SHP77 (cell line): Measurements from ENCODE around the gene RNF214.
"Not testable (repeated sequence)": the region's sequence is repeated elsewhere in the genome, so short reads cannot be mapped to it uniquely, and the experiment has no call there.

Source experiments
- DNase-seq, 2 experiments: peaks; one replicate each; lab custom pipeline; 2025; lab: John Stamatoyannopoulos, UW

Gene RNF214

DNA sequence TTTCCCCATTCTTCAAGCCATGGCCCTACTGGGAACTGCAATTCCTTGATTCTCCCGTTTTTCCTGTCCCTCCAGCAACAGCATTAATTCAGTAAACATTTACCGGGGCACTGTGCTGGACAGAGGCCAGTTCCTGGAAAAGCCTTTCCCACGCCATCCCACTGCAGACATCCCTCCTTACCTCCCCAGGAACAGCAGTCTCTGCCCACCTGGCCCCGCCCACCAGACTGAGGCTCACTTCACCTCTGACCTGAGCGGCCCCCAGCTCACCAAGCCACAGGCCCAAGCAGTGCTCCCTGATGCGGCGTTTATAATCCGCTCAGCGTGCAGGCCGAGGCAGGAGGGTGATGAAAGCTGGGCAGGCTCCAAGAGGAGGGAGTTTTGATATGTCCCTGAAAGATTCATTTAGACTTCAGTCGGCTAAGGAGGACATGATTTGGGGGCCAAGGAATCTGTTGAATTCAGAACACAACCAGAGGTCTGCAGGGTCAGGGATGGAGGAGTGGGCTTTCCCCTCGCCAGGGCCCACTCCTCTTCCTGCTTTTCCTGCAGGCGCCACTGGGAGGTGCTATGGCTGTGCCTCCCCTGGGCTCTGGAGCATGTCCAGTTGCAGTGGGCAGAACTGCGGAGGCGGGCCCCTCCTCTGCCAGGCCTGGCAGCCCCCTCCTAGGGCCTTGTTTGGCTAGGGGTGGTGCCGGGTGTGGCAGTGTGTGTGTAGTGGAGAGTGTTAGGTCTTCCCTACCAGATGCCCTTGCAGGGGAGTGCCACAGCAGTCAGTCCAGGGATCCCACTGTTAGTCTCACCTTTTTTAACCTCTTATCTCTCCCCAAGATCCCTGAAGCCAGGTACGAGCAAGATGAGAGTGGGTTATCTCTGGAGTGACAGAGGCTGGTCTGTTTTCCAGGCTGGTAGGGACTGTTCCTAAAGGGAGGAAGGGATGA, 34.7 kb upstream of the RNF214 start:
- no peak for DNase-seq

DNA sequence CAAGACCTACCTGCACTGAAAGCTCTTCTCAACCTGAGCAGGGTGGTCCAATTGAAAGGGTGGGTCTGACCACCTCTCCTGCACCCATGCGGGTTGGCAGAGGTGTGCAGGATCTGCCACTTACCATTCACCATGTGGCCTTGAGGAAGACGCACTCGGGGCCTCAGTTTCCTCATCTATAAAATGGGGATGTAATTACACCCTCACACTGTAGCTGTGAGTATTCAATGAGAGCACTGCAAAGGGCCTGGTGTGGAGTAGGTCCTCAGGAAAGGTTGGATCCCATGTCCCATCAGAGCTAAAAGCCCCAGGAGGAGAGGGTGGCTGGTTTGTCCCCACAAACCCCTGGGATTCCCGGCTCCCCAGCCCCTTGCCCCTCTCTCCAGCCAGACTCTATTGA, 33.9 kb upstream of the RNF214 start:
- DNase-seq, result no peak

DNA sequence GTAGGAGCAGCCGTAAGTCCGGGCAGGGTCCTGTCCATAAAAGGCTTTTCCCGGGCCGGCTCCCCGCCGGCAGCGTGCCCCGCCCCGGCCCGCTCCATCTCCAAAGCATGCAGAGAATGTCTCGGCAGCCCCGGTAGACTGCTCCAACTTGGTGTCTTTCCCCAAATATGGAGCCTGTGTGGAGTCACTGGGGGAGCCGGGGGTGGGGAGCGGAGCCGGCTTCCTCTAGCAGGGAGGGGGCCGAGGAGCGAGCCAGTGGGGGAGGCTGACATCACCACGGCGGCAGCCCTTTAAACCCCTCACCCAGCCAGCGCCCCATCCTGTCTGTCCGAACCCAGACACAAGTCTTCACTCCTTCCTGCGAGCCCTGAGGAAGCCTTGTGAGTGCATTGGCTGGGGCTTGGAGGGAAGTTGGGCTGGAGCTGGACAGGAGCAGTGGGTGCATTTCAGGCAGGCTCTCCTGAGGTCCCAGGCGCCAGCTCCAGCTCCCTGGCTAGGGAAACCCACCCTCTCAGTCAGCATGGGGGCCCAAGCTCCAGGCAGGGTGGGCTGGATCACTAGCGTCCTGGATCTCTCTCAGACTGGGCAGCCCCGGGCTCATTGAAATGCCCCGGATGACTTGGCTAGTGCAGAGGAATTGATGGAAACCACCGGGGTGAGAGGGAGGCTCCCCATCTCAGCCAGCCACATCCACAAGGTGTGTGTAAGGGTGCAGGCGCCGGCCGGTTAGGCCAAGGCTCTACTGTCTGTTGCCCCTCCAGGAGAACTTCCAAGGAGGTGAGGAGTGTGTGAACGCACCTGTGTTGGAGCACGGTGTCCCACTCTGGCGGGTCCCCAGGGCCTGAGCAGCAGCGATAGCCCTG, 33.2 kb upstream of the RNF214 start, which contains the start of gene TAGLN:
Gene TAGLN (plus strand): TSS at position 318 of the 863 bp plus-strand sequence. CDS start 3,644 bp downstream, outside the sequence.
- DNase-seq, result no peak

DNA sequence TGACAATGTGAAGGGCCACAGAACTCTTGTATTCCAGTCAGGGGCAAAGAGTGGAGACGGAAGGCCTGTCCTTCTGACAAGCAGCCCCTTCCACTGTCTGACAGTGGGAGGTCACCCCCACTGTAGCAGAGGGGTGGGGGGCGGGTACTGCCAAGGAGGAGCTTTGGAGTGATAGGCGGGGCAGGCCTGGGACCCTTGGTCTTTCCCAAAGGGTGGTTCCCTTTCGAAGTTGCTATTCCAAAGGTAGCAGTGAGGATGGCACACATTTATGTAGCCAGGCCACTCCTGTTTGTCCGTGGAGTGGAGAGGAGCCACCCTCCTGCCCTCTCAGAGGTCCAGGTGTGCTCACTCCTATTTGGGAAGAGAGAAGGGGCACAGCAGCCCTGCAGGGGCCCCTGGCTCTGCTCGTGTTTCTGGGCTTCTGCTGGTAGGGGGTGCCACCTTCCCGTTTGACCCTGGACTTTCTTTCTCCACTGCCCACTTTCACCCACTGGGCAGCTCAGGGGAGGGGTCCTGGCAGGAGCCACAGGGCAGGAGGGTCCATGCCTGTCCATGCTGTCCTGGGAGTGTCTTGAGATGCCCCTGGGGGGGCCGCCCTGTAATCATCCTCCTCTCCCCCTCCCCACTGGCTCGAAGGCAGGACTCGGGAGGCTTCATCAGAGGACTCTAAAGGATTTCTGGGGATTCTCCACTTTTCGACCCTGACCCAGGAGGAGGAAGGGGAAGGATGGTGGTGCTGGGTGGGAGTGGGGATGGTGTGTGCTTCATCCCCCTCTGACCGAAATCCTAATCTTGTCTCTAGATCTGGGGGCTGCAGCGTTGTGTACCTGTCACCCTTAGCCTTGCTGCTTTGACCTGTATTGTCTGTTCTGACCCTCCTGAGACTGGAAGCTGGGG, 32.3 kb upstream of the RNF214 start:
- no peak for DNase-seq

DNA sequence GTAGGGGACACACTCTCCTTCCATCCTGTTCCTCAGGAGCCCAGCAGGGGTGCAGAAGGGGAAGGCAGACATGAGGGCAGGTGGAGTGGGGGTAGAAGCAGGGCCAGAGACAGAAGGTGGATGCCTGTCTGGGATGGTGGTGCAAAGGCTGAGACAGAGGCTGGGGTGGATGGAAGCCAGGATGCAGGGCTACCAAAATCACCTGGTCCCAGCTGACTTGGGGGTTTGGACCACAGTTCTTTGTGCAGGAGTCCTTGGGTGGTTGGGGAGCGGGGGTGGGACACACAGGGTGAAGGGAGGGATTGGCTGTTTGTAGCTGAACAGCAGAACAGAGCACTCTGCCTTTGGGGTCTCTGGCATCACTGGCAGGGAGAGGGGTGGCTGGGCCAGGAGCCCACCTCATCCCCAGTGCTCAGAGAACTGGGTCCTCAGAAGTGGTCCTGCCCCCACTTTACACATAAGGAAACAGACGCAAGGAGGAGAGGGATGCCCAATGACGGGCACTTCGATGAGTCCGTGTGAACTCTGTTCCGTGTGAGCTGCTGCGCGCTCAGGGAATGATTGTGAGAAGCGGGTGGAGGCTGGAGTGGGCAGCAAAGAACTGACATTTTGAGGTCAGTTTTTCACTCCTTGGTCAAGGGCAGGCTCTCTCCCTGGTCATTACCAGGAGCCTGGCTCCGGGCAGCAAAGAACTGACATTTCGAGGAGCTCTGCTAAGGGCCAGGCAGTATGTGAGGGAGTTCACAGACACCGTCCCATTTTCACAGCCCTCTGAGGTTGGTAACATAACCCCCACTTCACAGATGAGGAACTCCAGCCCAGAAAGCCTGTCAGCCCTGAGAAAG, 31.4 kb upstream of the RNF214 start:
- no peak for DNase-seq

DNA sequence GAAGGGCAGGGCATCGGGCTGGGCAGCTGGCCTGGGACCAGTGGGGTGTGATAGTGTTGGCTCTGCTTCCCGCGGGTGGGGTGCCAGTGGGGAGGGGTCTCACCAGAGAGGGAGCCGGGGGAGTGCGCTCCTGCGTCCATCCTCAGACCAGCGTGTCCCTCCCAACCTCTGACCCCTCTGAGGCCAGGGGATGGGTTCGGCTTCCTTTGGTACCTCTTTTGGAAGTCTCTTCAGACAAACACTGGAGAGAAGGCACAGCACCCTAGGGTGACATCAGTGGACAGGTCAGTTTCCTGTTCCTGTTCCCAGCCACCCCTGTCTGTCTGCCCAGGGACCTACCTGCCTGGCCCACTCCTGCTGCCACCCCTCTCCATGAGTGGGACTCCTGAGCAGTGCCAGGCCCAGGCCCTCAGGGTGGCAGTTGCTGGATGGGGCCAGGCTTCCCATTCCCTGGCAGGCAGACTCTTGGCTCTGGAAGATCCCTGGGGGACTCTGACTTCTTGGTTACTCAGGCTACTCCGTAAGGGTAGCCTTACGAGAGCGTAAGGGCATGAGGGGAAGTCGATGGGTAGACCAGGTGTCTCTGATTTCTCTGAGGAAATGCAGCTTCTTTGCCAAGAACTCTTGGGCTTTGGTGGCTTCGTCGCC, 30.7 kb upstream of the RNF214 start:
- no peak for DNase-seq

DNA sequence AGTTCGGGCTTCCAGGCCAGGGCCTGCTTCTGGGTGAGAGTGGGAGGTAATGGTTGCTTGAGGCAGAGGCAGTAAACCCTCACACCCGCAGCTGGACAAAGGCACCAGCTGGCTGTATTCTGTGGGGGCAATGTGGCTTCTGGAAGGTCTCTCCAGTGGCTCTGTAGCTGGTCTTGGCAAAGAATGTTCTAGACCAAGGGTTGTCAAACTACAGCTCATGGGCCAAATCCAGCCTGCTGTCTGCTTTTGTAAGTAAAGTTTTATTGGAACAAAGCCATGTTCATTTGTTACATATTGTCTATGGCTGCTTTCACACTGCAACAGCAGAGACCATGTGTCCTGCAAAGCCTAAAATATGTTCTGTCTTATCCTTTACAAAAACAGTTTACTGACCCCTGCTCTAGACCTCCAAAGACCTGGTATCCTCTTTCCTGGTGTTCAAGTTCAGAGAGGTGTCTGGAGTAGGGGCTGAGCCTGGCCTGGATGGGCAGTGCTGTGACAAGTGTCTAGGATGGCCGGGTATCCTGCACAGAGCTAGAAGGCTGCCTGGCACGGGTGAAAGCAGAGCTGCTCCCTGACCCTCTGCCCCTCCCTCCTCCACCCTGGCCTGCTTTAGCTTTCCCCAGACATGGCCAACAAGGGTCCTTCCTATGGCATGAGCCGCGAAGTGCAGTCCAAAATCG, 29.9 kb upstream of the RNF214 start:
- DNase-seq, result no peak

DNA sequence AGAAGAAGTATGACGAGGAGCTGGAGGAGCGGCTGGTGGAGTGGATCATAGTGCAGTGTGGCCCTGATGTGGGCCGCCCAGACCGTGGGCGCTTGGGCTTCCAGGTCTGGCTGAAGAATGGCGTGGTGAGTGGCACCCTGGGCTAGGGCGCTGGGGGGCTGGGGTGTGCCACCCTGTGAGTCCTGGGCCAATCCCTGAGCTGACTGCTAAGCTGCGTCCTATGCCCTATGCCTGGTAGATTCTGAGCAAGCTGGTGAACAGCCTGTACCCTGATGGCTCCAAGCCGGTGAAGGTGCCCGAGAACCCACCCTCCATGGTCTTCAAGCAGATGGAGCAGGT, 29.4 kb upstream of the RNF214 start:
- DNase-seq, result no peak

DNA sequence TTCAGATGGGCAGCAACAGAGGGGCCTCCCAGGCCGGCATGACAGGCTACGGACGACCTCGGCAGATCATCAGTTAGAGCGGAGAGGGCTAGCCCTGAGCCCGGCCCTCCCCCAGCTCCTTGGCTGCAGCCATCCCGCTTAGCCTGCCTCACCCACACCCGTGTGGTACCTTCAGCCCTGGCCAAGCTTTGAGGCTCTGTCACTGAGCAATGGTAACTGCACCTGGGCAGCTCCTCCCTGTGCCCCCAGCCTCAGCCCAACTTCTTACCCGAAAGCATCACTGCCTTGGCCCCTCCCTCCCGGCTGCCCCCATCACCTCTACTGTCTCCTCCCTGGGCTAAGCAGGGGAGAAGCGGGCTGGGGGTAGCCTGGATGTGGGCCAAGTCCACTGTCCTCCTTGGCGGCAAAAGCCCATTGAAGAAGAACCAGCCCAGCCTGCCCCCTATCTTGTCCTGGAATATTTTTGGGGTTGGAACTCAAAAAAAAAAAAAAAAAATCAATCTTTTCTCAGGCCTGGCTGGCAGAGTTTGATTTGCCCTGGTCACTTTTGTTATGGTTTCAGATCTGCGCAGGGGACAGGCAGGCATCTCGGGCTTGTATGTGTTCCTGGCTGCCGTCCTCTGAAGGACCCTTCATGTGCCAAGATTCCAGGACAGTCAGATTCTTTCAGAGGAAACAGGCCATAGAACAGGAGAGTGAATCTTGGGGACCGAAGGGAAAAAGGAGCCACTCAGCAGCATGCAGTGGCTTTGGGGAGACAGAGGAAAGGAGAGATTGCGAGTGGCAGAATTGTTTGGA, 28.0 kb upstream of the RNF214 start:
- no peak for DNase-seq

DNA sequence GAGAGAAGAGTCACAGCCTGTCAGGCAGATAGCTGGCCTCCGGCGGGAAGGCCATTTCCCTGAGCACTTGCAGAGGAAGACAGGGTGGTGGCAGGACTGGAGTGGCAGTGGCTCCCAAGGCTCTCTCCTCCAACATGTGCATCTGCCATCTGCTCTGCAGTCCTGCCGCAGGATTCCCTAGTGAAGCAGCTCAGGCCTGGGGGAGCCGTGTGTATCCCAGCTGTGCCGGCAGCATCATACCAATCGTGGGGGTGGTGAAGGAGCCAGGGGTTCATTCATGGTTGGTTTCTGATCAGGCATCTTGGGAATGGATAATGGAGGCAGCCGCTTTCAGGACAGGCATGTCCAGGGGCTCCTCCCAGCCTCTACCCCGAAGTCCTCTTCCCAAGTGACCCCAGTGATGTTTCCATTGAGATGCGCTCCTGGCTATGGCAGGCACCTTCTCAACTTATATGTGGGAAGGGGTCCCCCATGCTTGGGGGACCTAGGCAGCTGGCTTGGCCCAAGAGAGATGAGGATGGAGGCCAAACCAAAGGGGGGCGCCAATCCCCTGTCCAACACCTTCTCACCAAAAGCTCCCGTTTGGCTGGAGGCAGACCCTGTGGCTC, 27.2 kb upstream of the RNF214 start:
- DNase-seq, result no peak

DNA sequence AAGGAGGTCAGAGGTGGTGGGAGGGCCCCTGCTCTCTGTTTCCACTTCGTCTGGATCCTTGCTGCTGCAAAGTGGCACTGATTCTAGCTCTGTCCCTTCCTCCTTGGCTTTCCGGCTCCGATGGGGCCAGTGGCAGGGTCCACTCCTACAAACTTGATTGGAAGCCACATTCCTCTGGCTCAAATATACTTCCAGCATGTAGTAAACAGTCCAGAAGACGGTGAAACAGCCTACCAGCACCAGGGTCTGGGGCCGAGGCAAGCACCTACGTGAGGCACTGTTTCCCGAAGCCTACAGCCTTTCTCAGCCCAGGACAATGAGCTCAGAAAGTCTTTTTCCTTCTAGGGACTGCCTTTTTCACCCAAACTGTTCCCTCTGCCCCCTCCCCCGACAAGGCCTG, 26.4 kb upstream of the RNF214 start:
- not testable (repeated sequence) for DNase-seq

DNA sequence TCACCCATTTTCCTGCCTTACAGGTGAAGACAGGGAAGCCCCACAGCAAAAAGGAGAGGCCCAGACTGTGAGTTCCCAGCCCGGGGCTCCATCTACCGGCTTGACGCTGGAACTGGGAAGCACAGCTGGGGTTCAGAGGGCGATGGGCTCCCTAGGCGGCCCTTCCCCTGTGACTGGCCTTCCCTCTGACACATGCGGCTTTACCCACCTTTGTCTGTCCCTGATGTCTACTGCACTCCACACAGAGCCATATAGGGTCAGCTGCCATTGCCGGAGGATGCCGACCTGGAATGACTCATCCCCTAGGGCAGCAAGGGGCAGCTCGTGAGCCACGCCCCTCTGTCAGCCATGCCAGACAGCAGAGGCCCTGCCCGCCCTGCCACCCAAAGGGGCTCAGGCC, 25.6 kb upstream of the RNF214 start:
- DNase-seq, result not testable (repeated sequence)

DNA sequence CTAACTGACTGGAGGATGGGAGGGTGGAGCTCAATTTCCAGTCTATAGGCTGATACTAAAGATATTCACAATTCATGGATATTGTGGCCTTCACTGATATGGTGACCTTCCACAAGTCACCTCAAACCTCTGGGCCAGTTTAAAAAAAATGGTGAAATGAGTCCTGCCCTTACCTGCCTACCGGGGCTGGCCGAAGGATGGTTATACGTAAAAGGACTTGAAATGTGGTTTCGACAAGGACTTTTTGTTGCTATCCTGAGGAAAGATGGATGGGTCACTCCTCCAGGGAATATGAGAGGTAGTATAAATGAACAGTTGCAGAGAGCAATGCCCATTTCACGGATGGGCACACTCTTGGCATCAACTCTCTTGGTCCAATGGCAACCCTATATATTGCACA, 25.0 kb upstream of the RNF214 start:
- not testable (repeated sequence) for DNase-seq

DNA sequence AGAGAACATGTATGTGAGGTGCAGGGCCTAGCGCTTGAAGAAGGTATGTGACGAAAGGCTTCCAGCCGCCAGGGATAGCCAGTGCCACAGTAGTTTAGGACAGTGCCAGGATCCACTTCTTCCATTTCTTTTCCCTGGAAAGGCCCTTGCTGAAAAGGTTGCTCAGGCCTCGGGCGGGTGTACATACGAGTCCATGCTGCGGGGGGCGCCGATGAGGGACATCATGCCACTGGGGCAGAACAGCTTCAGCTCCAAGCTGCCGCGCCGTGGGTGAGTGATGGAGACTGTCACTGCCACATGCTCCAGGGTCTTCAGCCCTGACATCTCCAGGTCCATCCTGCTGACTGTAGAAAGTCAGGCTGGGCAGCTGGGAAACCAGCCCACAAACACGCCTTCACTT, 23.8 kb upstream of the RNF214 start:
- DNase-seq, result not testable (repeated sequence)

DNA sequence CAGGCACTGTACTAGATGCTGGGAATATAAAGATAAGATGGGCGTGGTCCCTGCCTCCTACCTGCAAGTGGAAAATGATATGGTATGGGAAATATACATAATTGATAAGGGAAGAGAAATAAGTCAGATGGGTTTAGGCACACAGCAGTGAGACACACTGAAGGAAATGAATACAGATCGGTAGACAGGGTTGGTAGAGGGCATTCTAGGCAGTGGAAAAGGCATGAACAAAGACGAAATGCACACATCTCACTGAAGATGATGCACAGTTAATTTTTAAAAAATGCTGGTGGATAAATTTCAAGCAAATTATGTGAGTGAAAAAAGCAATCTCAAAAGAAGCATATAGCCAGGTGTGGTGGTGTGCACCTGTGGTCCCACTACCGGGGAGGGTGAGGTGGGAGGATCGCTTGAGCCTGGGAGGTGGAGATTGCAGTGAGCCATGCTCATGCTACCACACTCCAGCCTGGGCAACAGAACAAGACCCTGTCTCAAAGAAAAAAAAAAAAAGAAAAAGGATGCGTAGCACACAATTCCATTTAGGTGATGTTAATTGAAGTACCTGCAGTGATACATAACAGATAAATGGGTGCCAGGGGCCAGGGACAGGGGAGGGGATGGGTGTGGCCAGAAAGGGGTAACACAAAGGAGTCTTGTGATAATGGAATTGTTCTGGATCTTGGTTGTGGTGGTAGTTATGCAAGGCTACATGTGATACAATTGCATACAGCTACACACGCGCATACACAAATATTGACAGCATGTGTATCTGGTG, 22.9 kb upstream of the RNF214 start:
- not testable (repeated sequence) for DNase-seq

DNA sequence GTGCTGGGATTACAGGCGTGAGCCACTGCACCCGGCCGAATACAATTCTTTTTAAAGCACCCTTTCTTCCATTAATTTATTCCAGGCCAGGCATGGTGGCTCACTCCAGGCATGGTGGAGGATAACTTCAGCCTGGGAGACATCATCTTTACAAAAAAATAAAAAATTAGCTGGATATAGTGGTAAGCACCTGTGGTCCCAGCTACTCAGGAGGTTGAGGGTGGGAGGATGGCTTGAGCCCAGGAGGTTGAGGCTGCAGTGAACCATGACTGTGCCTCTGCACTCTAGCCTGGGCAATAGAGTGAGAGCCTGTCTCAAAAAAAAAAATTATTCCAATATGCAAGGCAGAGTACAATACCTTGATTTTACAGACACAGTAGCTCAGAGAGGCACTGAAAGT, 21.9 kb upstream of the RNF214 start:
- no peak for DNase-seq

DNA sequence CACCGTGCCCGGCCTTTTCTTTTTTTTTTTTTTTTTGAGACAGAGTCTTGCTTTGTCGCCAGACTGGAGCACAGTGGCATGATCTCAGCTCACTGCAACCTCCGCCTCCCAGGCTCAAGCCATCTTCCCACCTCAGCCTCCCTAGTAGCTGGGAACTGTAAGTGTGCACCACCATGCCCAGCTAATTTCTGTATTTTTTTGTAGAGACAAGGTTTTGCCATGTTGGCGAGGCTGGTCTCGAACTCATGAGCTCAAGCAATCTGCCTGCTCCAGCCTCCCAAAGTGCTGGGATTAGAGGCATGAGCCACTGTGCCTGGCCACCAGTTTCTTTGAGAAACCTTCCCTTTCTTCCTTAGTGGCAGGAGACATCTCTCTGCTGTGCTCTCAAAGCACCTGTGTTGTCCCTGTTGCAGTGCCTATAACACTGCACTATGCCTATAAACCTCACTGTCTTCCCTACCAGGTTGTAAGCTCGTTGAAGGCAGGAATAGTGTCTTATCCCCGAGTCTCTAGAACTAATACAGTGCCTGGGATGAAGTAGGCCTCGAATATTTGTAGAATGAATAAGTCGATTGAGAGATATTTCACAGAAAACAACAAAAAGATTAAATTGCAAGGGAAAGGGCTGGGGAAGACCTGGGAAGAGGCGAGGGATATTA, 19.6 kb upstream of the RNF214 start:
- DNase-seq, result no peak
